GM12891 (cell line): ENCODE measurements around the gene MICAL3.
"Not testable (repeated sequence)": the region's sequence is repeated elsewhere in the genome, so short reads cannot be mapped to it uniquely, and the experiment has no call there.

ENCODE experiments used
- DNase-seq: peaks from one replicate; pipeline ENCODE4 v3.0.0; 2011; ENCODE audit warnings: low spot score; ENCODE audit not compliant: insufficient read length
- FAIRE-seq: peaks from 2 replicates; lab custom pipeline; 2011; peaks lifted over from hg19 to GRCh38; lab: Jason Lieb, UNC
- PAX5 ChIP-seq: IDR thresholded peaks from 2 replicates; pipeline ENCODE4 v1.6.1; 2011; ENCODE audit warnings: low read length, moderate library complexity, mild to moderate bottlenecking; ENCODE audit not compliant: insufficient read depth, severe bottlenecking
- POLR2A ChIP-seq: IDR thresholded peaks from 2 replicates; pipeline ENCODE4 v1.6.1; 2011; ENCODE audit warnings: low read depth, low read length, control low read depth
- POLR2AphosphoS5 ChIP-seq: IDR thresholded peaks from 2 replicates; pipeline ENCODE4 v1.6.1; 2011; ENCODE audit warnings: low read depth, low read length, control low read depth
- POU2F2 ChIP-seq: IDR thresholded peaks from 2 replicates; pipeline ENCODE4 v1.6.1; 2011; ENCODE audit warnings: low read depth, mild to moderate bottlenecking, control low read depth, low read length, moderate library complexity
- SPI1 ChIP-seq: IDR thresholded peaks from 2 replicates; pipeline ENCODE4 v1.6.1; 2011; ENCODE audit warnings: low read depth, low read length, control low read depth
- TAF1 ChIP-seq: IDR thresholded peaks from 2 replicates; pipeline ENCODE4 v1.6.1; 2011; ENCODE audit warnings: low read depth, low read length, control low read depth

MICAL3 gene

GRCh38 chr22:18013947-18014346, 10.4 kb downstream of the MICAL3 start:
- TF ChIP-seq TAF1 (no peak), PAX5 (no peak), SPI1 (no peak), POLR2AphosphoS5 (no peak), POU2F2 (no peak), POLR2A (no peak)
- DNase-seq (no peak), FAIRE-seq (no peak)

GRCh38 chr22:18013436-18013835, 10.9 kb downstream of the MICAL3 start:
- no peak for DNase-seq
- no peak for FAIRE-seq
- TF ChIP-seq PAX5 (no peak), POLR2AphosphoS5 (no peak), POU2F2 (no peak), POLR2A (no peak), SPI1 (no peak), TAF1 (no peak)

DNA sequence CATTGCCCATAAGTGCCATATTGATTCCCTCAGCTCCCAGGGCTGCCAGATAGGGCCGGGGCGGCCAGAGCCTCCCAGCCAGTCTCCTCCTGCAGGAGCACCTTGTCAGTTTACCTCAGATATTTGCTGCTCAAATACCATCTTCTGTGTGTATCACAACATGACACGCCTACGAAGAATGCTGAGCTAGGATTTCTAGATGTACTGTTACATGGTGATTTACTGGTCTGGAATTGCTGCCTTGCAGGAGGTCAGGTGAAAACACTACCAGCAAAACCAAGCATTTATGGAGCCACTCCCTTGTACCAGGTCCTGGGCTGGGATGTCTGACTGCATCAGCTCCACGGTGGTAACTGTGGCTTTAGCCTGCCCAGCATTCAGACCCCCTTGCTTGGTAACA, 11.8 kb downstream of the MICAL3 start:
- FAIRE-seq = no peak
- DNase-seq = no peak
- TF ChIP-seq POU2F2 (no peak), POLR2AphosphoS5 (no peak), POLR2A (no peak), SPI1 (no peak), TAF1 (no peak), PAX5 (no peak)

GRCh38 chr22:18010266-18010665, 14.1 kb downstream of the MICAL3 start:
- DNase-seq = no peak
- no peak for FAIRE-seq
- TF ChIP-seq SPI1 = no peak
- no peak for TF ChIP-seq POLR2AphosphoS5
- TF ChIP-seq PAX5 = no peak
- no peak for TF ChIP-seq TAF1
- TF ChIP-seq POLR2A = no peak
- TF ChIP-seq POU2F2 = no peak

DNA sequence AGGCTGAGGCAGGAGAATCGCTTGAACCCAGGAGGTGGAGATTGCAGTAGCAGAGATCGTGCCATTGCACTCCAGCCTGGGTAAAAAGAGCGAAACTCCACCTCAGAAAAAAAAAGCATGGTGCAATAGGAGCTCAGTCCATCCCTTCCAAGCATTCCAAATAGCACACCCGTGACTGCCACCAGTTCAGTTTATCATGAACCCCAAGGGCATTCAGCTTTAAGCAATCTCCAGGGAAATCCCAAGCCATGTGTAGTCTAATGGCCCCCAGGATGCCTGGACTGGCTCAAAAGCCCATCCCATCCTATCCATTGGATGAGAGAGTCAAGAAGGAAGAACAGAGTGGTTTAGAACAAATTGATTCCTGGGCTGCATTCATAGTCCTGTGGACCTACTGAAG, 16.2 kb downstream of the MICAL3 start:
- no peak for TF ChIP-seq POLR2A
- TF ChIP-seq SPI1 = no peak
- TF ChIP-seq PAX5 = no peak
- TF ChIP-seq POU2F2 = no peak
- TF ChIP-seq POLR2AphosphoS5 = no peak
- no peak for TF ChIP-seq TAF1
- FAIRE-seq (no peak), DNase-seq (no peak)

- peak; percentile 48 for FAIRE-seq
Observed at GRCh38 chr22:18005201-18005926, 19.0 kb downstream of the MICAL3 start.

DNA sequence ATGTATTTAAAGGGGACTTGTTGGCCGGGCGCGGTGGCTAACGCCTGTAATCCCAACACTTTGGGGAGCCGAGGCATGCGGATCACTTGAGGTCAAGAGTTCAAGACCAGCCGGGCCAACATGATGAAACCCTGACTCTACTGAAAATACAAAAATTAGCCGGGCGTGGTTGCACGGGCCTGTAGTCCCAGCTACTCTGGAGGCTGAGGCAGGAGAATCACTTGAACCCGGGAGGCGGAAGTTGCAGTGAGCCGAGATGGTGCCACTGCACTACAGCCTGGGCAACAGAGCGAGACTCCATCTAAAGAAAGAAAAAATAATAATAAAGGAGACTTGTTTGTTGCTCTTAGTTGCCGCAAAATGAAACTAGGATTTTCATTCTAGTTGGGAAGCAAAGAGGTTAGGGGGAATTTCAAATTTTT, 22.5 kb downstream of the MICAL3 start:
- DNase-seq, FAIRE-seq: not testable (repeated sequence)

More at GRCh38 chr22:18005201-18005926, 19.0 kb downstream of the MICAL3 start:
- no peak for TF ChIP-seq SPI1
- TF ChIP-seq PAX5 = no peak
- TF ChIP-seq POLR2A = no peak
- no peak for TF ChIP-seq POLR2AphosphoS5
- TF ChIP-seq TAF1 = no peak
- no peak for TF ChIP-seq POU2F2
- DNase-seq = no peak

DNA sequence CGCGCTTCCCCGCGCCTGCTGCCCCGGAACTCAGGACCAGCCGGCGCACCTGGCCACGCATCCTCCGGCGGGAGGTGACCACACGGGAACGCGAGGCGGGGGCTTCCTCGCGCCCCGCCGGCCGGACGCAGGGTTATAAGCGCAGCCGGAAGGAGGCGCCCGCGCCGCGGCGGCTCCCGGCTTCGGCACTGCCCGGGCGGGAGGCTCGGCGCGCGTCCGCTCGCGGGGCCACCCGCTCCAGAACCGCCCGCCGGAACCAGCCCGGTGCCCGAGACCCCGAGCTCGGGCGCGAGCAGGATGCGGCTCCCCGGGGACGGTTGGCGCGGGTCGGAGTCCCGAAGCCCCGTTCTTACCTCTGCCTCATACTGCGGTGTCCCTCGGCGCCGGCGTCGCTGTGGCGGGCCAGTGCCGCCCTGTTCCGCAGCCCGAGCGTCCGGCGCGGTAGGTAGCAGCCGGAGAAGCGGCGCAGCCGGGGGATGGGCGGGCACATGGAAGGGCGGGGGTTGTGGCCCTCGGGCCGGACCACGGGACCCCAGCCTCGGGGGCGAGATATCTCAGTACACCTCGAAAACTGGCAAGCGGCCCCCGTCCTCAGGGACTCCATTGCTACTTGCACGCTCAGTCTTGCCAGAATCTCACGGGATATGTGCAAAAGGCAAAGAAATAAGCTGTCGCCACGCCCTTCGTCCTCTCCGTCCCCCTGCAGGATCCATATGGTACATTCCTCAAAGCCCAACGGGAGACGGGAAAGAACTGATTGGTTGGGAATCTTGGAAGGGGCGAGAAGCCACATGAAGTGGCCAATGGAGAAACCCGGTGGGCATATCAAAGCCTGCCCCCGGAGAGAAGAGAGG, 23.1 kb downstream of the MICAL3 start:
- peak; percentile 83 for DNase-seq
- TF ChIP-seq POLR2AphosphoS5 (peak; percentile 66), PAX5 (no peak), POLR2A (peak; percentile 76), SPI1 (no peak), TAF1 (peak; percentile 75)
- FAIRE-seq = peak; percentile 92

GRCh38 chr22:18000441-18001039, 23.8 kb downstream of the MICAL3 start:
- TF ChIP-seq POLR2A (no peak; the same call in 1 of the 2 replicates), POLR2AphosphoS5 (no peak), TAF1 (no peak), PAX5 (no peak), SPI1 (no peak), POU2F2 (no peak)
- DNase-seq (no peak), FAIRE-seq (peak; percentile 52)

DNA sequence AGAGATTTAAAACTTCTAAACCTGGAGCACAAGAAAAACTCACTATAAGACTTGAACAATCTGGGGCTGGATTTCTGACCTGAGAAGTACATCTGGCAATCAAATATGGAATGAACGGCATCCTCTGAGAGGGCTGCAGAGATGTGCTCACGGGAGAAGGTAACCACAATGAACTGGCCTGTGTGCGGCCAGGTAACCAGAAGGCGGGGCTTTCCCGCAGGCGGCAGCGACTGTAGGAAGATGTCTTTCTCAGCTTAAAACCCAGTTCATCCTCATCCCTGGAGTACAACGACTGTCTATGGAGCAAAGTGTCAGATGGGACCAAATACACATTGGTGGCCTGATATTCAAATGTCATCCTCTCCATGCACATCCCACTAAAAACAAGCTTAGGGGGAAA, 24.5 kb downstream of the MICAL3 start:
- peak; percentile 73 for FAIRE-seq

GRCh38 chr22:17998913-17999312, 25.4 kb downstream of the MICAL3 start:
- DNase-seq = no peak
- FAIRE-seq = no peak
- TF ChIP-seq SPI1 (no peak), POU2F2 (no peak), PAX5 (no peak), POLR2AphosphoS5 (no peak), TAF1 (no peak), POLR2A (no peak)

More for the DNA sequence above, 24.5 kb downstream of the MICAL3 start:
- no peak for TF ChIP-seq SPI1
- no peak for TF ChIP-seq POU2F2
- no peak for TF ChIP-seq POLR2A
- no peak for TF ChIP-seq TAF1
- TF ChIP-seq POLR2AphosphoS5 = no peak
- no peak for TF ChIP-seq PAX5
- DNase-seq = no peak
